Measurements from ENCODE around the gene EDA.

EDA gene

DNA sequence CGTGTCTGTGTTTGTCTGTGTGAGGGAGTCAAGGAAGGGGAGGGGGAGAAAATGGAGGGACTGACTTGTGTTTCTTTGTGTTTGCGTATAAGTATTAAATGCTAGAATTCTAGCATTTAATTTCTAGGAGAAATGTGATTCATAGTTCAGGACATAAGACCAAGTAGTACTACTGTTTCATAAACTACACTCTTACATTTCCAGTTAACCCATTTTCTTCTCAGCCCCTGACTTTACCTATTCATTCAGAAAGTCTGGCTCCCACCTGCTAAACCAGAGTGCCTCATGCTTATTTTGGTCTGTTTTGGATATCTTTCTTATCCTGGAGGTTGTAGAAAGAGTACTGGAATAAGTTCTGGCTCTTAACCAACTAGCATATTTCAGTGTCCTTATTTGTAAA is 14.2 kb downstream of the EDA start:
- TF ChIP-seq, protein P1, sequence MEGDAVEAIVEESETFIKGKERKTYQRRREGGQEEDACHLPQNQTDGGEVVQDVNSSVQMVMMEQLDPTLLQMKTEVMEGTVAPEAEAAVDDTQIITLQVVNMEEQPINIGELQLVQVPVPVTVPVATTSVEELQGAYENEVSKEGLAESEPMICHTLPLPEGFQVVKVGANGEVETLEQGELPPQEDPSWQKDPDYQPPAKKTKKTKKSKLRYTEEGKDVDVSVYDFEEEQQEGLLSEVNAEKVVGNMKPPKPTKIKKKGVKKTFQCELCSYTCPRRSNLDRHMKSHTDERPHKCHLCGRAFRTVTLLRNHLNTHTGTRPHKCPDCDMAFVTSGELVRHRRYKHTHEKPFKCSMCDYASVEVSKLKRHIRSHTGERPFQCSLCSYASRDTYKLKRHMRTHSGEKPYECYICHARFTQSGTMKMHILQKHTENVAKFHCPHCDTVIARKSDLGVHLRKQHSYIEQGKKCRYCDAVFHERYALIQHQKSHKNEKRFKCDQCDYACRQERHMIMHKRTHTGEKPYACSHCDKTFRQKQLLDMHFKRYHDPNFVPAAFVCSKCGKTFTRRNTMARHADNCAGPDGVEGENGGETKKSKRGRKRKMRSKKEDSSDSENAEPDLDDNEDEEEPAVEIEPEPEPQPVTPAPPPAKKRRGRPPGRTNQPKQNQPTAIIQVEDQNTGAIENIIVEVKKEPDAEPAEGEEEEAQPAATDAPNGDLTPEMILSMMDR (IDR thresholded peaks at IDR 0.05; ENCODE audit: low read depth, low read length), result no peak
- H3K4me3 ChIP-seq (ENCODE audit: low read depth, low read length), result no peak overlapping the region

DNA sequence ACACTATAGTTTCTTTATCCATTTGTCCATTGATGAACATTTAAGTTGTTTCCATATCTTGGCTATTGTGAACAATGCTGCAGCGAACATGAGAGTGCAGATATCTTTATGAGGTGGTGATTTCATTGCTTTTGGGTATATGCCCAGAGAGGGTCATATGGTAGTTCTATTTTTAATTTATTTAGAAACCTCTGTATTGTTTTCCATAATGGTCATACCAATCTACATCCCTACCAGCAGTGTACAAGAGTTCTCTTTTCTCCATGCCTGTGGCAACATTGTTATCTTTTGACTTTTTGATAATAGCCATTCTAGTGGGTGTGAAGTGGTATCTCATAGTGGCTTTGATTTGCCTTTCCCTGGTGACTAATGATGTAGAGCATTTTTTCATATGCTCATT is 48.8 kb downstream of the EDA start:
- TF ChIP-seq, protein P1 (IDR thresholded peaks at IDR 0.05; ENCODE audit: low read depth, low read length), result no peak
- no peak overlapping the region for H3K4me3 ChIP-seq (ENCODE audit: low read depth, low read length)

DNA sequence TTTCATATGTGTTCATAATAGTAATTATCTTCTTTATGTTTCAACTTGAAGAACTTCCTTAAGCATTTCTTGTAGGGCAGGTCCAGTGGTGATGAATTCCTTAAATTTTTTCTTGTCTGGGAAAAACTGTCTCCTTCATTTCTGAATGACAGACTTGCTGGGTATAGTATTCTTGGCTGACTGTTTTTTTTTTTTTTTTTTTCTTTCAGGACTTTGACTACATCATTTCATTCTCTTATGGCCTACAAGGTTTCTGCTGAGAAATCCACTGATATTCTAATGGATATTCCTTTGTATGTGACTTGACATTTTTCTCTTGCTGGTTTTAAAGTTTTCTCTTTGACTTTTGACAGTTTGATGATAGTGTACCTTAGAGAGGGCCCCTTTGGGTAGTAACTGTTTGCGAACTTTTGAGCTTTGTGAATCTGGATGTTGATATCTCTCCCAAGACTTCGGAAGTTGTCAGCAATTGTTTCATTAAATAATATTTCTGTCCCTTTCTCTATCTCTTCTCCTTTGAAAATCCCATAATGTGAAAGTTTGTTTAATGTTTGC is 54.2 kb downstream of the EDA start:
- TF ChIP-seq, protein P1 (IDR thresholded peaks at IDR 0.05; ENCODE audit: low read depth, low read length), result no peak
- no peak overlapping the region for H3K4me3 ChIP-seq (ENCODE audit: low read depth, low read length)

GRCh38 chrX:69674891-69675290 is 59.0 kb downstream of the EDA start:
- TF ChIP-seq, protein P1 (IDR thresholded peaks at IDR 0.05; ENCODE audit: low read depth, low read length), result no peak
- H3K4me3 ChIP-seq (ENCODE audit: low read depth, low read length), result no peak overlapping the region

DNA sequence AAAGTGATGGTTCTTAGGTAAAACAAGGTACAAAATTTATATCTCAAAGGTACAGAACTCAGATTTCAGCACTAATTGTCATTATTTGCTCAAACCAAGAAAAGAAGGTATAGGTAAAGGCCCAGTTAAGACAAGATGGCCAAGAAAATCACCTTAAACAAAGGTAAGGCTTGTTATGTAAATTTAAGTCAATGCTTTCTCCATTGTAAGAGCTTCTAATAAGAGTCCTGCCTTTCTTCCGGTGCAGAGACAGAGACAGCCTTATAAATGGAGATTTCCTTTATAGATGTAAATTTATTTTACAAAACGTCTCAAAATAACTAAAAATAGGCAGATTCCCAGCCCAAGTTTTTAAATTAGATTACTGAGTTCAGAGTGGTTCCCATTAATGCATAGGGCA is 89.9 kb downstream of the EDA start:
- TF ChIP-seq, protein P1 (IDR thresholded peaks at IDR 0.05; ENCODE audit: low read depth, low read length), result no peak

GRCh38 chrX:69718102-69718501 is 102.2 kb downstream of the EDA start:
- no peak overlapping the region for H3K4me3 ChIP-seq (ENCODE audit: low read depth, low read length)
- TF ChIP-seq, protein P1 (IDR thresholded peaks at IDR 0.05; ENCODE audit: low read depth, low read length), result no peak

More for the DNA sequence above, 89.9 kb downstream of the EDA start:
- no peak overlapping the region for H3K4me3 ChIP-seq (ENCODE audit: low read depth, low read length)

DNA sequence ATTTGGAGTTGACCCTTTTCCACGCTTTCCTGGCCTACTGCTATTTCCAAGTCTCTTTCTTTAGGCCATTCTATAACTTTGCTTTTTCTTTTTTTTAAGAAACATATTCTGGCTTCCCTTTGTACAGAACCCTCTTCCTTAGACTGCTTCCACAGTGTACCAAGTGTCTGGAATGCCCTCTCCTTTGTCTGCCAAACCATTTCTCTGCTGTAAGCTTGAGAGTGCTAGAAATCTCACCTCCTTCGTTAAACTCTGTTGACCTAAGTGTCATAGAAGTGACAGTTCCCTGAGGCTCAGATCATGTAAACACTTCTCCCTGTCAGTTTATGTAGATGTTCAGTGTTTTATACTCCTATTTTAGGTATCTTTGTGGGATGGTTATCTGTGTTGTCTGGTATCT is 108.4 kb downstream of the EDA start:
- no peak overlapping the region for H3K4me3 ChIP-seq (ENCODE audit: low read depth, low read length)
- TF ChIP-seq, protein P1 (IDR thresholded peaks at IDR 0.05; ENCODE audit: low read depth, low read length), result no peak
